MM.1S (cell line): ENCODE results near the gene CCL7.

Experiments used
- DNase-seq: peaks from one replicate; pipeline ENCODE4 v3.0.0-alpha.2; 2015
- H2AFZ ChIP-seq: fragments of 300-600 bp; sonication (generic); 2 replicates; pipeline ENCODE4 v1.6.0; 2016; ENCODE audit warnings: antibody characterized with exemption, low read length
- H3F3A ChIP-seq: fragments of 300-600 bp; sonication (generic); 2 replicates; pipeline ENCODE4 v1.6.1; 2016; ENCODE audit warnings: mild to moderate bottlenecking, antibody characterized with exemption, low read length, moderate library complexity, mixed read lengths; ENCODE audit not compliant: insufficient read depth
- H3K27ac ChIP-seq: fragments of 300-600 bp; sonication (generic); 2 replicates; pipeline ENCODE4 v1.5.1; 2016; ENCODE audit warnings: mild to moderate bottlenecking, low read length
- H3K27me3 ChIP-seq: fragments of 300-600 bp; sonication (generic); replicated peaks from 2 replicates; pipeline ENCODE4 v1.6.0; 2016; ENCODE audit warnings: low read length; ENCODE audit not compliant: insufficient read depth
- H3K36me3 ChIP-seq: fragments of 300-600 bp; sonication (generic); replicated peaks from 2 replicates; pipeline ENCODE4 v1.6.1; 2016; ENCODE audit warnings: mild to moderate bottlenecking, low read length, mixed read lengths; ENCODE audit not compliant: insufficient read depth
- H3K4me1 ChIP-seq: fragments of 300-600 bp; sonication (generic); 2 replicates; pipeline ENCODE4 v1.6.1; 2016; ENCODE audit warnings: low read length, mixed read lengths
- H3K4me2 ChIP-seq: fragments of 300-600 bp; sonication (generic); 2 replicates; pipeline ENCODE4 v1.6.0; 2016; ENCODE audit warnings: low read depth, low read length
- H3K4me3 ChIP-seq: fragments of 300-600 bp; sonication (generic); 2 replicates; pipeline ENCODE4 v1.5.1; 2016; ENCODE audit warnings: low read length, mixed read lengths
- H3K79me2 ChIP-seq: fragments of 300-600 bp; sonication (generic); 2 replicates; pipeline ENCODE4 v1.6.1; 2016; ENCODE audit warnings: mixed run types, low read length, mixed read lengths
- H3K9ac ChIP-seq: fragments of 300-600 bp; sonication (generic); 2 replicates; pipeline ENCODE4 v1.6.1; 2016; ENCODE audit warnings: low read length, mixed read lengths
- H3K9me2 ChIP-seq: fragments of 300-600 bp; sonication (generic); replicated peaks from 2 replicates; pipeline ENCODE4 v1.6.1; 2016; ENCODE audit warnings: mild to moderate bottlenecking, low read length, mixed read lengths; ENCODE audit not compliant: insufficient read depth
- H3K9me3 ChIP-seq: fragments of 300-600 bp; sonication (generic); replicated peaks from 2 replicates; pipeline ENCODE4 v1.6.1; 2016; ENCODE audit warnings: mild to moderate bottlenecking, low read length, mixed read lengths; ENCODE audit not compliant: insufficient read depth
- H4K20me1 ChIP-seq: fragments of 300-600 bp; sonication (generic); 2 replicates; pipeline ENCODE4 v1.6.1; 2016; ENCODE audit warnings: mild to moderate bottlenecking, low read length, moderate library complexity, mixed read lengths; ENCODE audit not compliant: insufficient read depth
- EZH2 ChIP-seq: fragments of 300-600 bp; sonication (generic); optimal IDR thresholded peaks from 2 replicates; pipeline ENCODE3; 2017; ENCODE audit warnings: low read depth, mild to moderate bottlenecking, antibody characterized with exemption, low read length, mixed read lengths
- EZH2phosphoT487 ChIP-seq: fragments of 300-600 bp; sonication (generic); IDR thresholded peaks from 2 replicates; pipeline ENCODE4 v1.6.1; 2018; ENCODE audit warnings: antibody characterized with exemption, low read length
- TF ChIP-seq, protein P1 (sequence below): fragments of 300-600 bp; sonication (generic); IDR thresholded peaks from 2 replicates; pipeline ENCODE4 v1.5.1; 2016; ENCODE audit warnings: antibody characterized with exemption, low read length, mixed read lengths

Gene CCL7

DNA sequence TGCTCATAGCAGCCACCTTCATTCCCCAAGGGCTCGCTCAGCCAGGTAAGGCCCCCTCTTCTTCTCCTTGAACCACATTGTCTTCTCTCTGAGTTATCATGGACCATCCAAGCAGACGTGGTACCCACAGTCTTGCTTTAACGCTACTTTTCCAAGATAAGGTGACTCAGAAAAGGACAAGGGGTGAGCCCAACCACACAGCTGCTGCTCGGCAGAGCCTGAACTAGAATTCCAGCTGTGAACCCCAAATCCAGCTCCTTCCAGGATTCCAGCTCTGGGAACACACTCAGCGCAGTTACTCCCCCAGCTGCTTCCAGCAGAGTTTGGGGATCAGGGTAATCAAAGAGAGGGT, 14.7 kb upstream of the CCL7 start:
- H3K9me2 ChIP-seq: no peaks in the 10 kb centered on the region
- H4K20me1 ChIP-seq: no peaks in the 10 kb centered on the region
- H3K27me3 ChIP-seq: no peaks in the 10 kb centered on the region
- peak overlapping the region; percentile 39 for H3K4me3 ChIP-seq
- H3K4me2 ChIP-seq: peak overlapping the region; percentile 70
- no peak for DNase-seq
- no peak overlapping the region for H3K27ac ChIP-seq
- no peaks in the 10 kb centered on the region for H3K9me3 ChIP-seq
- peak overlapping the region; percentile 71 for H2AFZ ChIP-seq
- TF ChIP-seq EZH2: no peak
- TF ChIP-seq EZH2phosphoT487: no peak
- TF ChIP-seq, protein P1, sequence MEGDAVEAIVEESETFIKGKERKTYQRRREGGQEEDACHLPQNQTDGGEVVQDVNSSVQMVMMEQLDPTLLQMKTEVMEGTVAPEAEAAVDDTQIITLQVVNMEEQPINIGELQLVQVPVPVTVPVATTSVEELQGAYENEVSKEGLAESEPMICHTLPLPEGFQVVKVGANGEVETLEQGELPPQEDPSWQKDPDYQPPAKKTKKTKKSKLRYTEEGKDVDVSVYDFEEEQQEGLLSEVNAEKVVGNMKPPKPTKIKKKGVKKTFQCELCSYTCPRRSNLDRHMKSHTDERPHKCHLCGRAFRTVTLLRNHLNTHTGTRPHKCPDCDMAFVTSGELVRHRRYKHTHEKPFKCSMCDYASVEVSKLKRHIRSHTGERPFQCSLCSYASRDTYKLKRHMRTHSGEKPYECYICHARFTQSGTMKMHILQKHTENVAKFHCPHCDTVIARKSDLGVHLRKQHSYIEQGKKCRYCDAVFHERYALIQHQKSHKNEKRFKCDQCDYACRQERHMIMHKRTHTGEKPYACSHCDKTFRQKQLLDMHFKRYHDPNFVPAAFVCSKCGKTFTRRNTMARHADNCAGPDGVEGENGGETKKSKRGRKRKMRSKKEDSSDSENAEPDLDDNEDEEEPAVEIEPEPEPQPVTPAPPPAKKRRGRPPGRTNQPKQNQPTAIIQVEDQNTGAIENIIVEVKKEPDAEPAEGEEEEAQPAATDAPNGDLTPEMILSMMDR: no peak
- H3K4me1 ChIP-seq: peaks cover 19% of the 10 kb centered on the region
- H3K9ac ChIP-seq: no peak overlapping the region
- no peaks in the 10 kb centered on the region for H3F3A ChIP-seq
- H3K79me2 ChIP-seq: no peaks in the 10 kb centered on the region
- no peaks in the 10 kb centered on the region for H3K36me3 ChIP-seq

DNA sequence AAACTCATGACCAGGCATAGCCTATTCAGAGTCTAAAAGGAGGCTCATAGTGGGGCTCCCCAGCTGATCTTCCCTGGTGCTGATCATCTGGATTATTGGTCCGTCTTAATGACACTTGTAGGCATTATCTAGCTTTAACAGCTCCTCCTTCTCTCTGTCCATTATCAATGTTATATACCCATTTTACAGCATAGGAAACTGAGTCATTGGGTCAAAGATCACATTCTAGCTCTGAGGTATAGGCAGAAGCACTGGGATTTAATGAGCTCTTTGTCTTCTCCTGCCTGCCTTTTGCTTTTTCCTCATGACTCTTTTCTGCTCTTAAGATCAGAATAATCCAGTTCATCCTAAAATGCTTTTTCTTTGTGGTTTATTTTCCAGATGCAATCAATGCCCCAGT, 14.2 kb upstream of the CCL7 start:
- Histone ChIP-seq H3F3A (no peaks in the 10 kb centered on the region), H3K4me1 (peaks cover 19% of the 10 kb centered on the region), H3K9me2 (no peaks in the 10 kb centered on the region), H3K79me2 (no peaks in the 10 kb centered on the region), H3K27me3 (no peaks in the 10 kb centered on the region), H3K4me3 (no peak overlapping the region), H3K9me3 (no peaks in the 10 kb centered on the region), H3K27ac (no peak overlapping the region), H3K36me3 (no peaks in the 10 kb centered on the region), H3K4me2 (peak overlapping the region; percentile 70; the same call in 1 of the 2 replicates), H4K20me1 (no peaks in the 10 kb centered on the region), H3K9ac (no peak overlapping the region), H2AFZ (no peak overlapping the region)
- TF ChIP-seq, protein P1: no peak
- TF ChIP-seq EZH2phosphoT487: no peak
- no peak for DNase-seq

DNA sequence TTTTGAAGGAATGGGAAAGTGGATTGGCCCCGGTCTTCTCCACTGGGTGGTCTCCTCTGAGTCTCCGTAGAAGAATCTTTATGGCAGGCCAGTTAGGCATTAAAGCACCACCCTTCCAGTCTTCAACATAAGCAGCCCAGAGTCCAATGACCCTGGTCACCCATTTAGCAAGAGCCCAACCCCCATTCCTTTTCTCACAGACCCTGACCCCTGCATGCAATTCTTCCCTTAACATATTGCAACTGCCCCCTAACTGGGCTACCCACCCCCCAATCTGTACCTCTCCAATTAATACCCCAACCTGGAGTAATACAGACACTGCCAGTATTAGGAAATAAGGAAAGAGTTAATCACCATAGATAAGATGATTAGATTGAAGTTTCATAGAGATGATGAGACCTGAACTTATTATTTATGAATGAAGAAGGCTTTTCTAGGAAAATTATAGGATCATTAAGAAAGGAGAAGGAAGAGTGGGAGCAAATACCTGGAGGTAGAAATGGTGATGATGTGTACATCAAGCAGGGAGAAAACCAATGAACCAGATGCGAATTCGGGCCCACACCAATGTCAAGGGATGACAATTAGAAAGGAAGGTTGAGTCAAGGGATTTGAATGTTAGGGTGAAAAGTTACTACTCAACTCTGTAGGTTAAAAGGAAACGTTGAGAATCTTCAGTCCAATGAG, 12.6 kb upstream of the CCL7 start:
- H3K4me3 ChIP-seq: no peak overlapping the region
- no peak overlapping the region for H3K9ac ChIP-seq

More for the DNA sequence above, 12.6 kb upstream of the CCL7 start:
- DNase-seq: no peak
- H3K9me3 ChIP-seq: no peaks in the 10 kb centered on the region
- H4K20me1 ChIP-seq: no peaks in the 10 kb centered on the region
- H3K4me1 ChIP-seq: peaks cover 28% of the 10 kb centered on the region
- H3K27ac ChIP-seq: no peak overlapping the region
- peaks cover 10% of the 10 kb centered on the region for H3F3A ChIP-seq
- no peaks in the 10 kb centered on the region for H3K79me2 ChIP-seq
- no peaks in the 10 kb centered on the region for H3K27me3 ChIP-seq
- no peak overlapping the region for H3K4me2 ChIP-seq
- H3K36me3 ChIP-seq: no peaks in the 10 kb centered on the region
- no peak overlapping the region for H2AFZ ChIP-seq
- TF ChIP-seq EZH2: no peak
- TF ChIP-seq, protein P1: no peak
- TF ChIP-seq EZH2phosphoT487: no peak
- H3K9me2 ChIP-seq: no peaks in the 10 kb centered on the region
